NCI-H748 (cell line): ENCODE data around the gene CPEB3.
"Not testable (repeated sequence)": the region's sequence is repeated elsewhere in the genome, so short reads cannot be mapped to it uniquely, and the experiment has no call there.

ENCODE experiments used
- DNase-seq: peaks from one replicate; lab custom pipeline; 2025; ENCODE audit not compliant: unreplicated experiment; lab: John Stamatoyannopoulos, UW

CPEB3 gene

GRCh38 chr10:92047215-92047614 is 243.7 kb downstream of the CPEB3 start:
- DNase-seq, result no peak

- no peak for DNase-seq
Observed at GRCh38 chr10:92045641-92046106, 245.2 kb downstream of the CPEB3 start.

GRCh38 chr10:92042541-92042940 is 248.3 kb downstream of the CPEB3 start:
- no peak for DNase-seq

- no peak for DNase-seq
Observed at GRCh38 chr10:92038949-92039348, 251.9 kb downstream of the CPEB3 start.

GRCh38 chr10:92033070-92033469 is 257.8 kb downstream of the CPEB3 start:
- not testable (repeated sequence) for DNase-seq

- no peak for DNase-seq
Observed at GRCh38 chr10:92031580-92031979, 259.3 kb downstream of the CPEB3 start.

GRCh38 chr10:92027141-92027540 is 263.7 kb downstream of the CPEB3 start:
- no peak for DNase-seq

GRCh38 chr10:92025340-92025739 is 265.5 kb downstream of the CPEB3 start:
- not testable (repeated sequence) for DNase-seq

GRCh38 chr10:92024700-92025099 is 266.2 kb downstream of the CPEB3 start:
- no peak for DNase-seq

- DNase-seq, result peak; percentile 30
Observed at GRCh38 chr10:92014620-92015019, 276.3 kb downstream of the CPEB3 start.

- DNase-seq, result no peak
Observed at GRCh38 chr10:92011560-92012214, 279.2 kb downstream of the CPEB3 start.

- no peak for DNase-seq
Observed at GRCh38 chr10:92010047-92010735, 280.7 kb downstream of the CPEB3 start.

- no peak for DNase-seq
Observed at GRCh38 chr10:92009445-92009844, 281.4 kb downstream of the CPEB3 start.

GRCh38 chr10:92005978-92006377 is 284.9 kb downstream of the CPEB3 start:
- DNase-seq, result no peak

- no peak for DNase-seq
Observed at GRCh38 chr10:92003258-92003657, 287.6 kb downstream of the CPEB3 start.

- DNase-seq, result no peak
Observed at GRCh38 chr10:92001995-92002394, 288.9 kb downstream of the CPEB3 start.

GRCh38 chr10:92001581-92001980 is 289.3 kb downstream of the CPEB3 start:
- no peak for DNase-seq
